IPS-15b (cell line): Measurements from ENCODE around the gene IPPK.

Source experiments
- H3K27me3 ChIP-seq: one replicate; pipeline ENCODE4 v1.6.1; 2013; ENCODE audit warnings: low read length; ENCODE audit not compliant: control insufficient read depth, insufficient read depth
- H3K36me3 ChIP-seq: one replicate; pipeline ENCODE4 v1.6.1; 2013; ENCODE audit warnings: low read length; ENCODE audit not compliant: control insufficient read depth, insufficient read depth
- H3K4me1 ChIP-seq: one replicate; pipeline ENCODE4 v1.6.1; 2013; ENCODE audit warnings: mild to moderate bottlenecking, low read length; ENCODE audit not compliant: control insufficient read depth, insufficient read depth
- H3K4me3 ChIP-seq: one replicate; pipeline ENCODE4 v1.5.1; 2013; ENCODE audit warnings: low read depth, low read length
- H3K9ac ChIP-seq: one replicate; pipeline ENCODE4 v1.6.1; 2013; ENCODE audit warnings: low read depth, mild to moderate bottlenecking, low read length
- H3K9me3 ChIP-seq: one replicate; pipeline ENCODE4 v1.6.1; 2013; ENCODE audit warnings: mild to moderate bottlenecking, low read length; ENCODE audit not compliant: control insufficient read depth, insufficient read depth

The IPPK gene

GRCh38 chr9:92669890-92670708, at the start of gene IPPK:
TSS of gene IPPK (minus strand) at chr9:92670131. CDS start at chr9:92669988, 143 bp downstream.
- Histone ChIP-seq H3K27me3 (no peaks in the 10 kb centered on the region), H3K9me3 (no peaks in the 10 kb centered on the region), H3K4me1 (peaks cover 2% of the 10 kb centered on the region), H3K9ac (peak within 1 kb of the TSS; percentile 97), H3K4me3 (peak within 1 kb of the TSS; percentile 100), H3K36me3 (no peaks in the 10 kb centered on the region)

GRCh38 chr9:92719028-92719647, 49.2 kb upstream of the IPPK start:
- Histone ChIP-seq H3K36me3 (peaks cover 77% of the 10 kb centered on the region), H3K9ac (no peak overlapping the region), H3K27me3 (no peaks in the 10 kb centered on the region), H3K4me1 (no peaks in the 10 kb centered on the region), H3K9me3 (no peaks in the 10 kb centered on the region), H3K4me3 (no peak overlapping the region)

- Histone ChIP-seq H3K27me3 (no peaks in the 10 kb centered on the region), H3K4me1 (no peaks in the 10 kb centered on the region), H3K9me3 (no peaks in the 10 kb centered on the region), H3K4me3 (no peak overlapping the region), H3K36me3 (peaks cover 83% of the 10 kb centered on the region), H3K9ac (no peak overlapping the region)
Measured at GRCh38 chr9:92718086-92719001, 48.4 kb upstream of the IPPK start.

GRCh38 chr9:92717201-92718085, 47.5 kb upstream of the IPPK start:
- H3K9ac ChIP-seq, result no peak overlapping the region
- H3K4me3 ChIP-seq, result no peak overlapping the region

GRCh38 chr9:92716557-92716956, 46.6 kb upstream of the IPPK start:
- Histone ChIP-seq H3K9ac (no peak overlapping the region), H3K4me3 (no peak overlapping the region), H3K4me1 (no peaks in the 10 kb centered on the region), H3K36me3 (peaks cover 74% of the 10 kb centered on the region), H3K27me3 (no peaks in the 10 kb centered on the region), H3K9me3 (no peaks in the 10 kb centered on the region)

More at GRCh38 chr9:92717201-92718085, 47.5 kb upstream of the IPPK start:
- Histone ChIP-seq H3K4me1 (no peaks in the 10 kb centered on the region), H3K9me3 (no peaks in the 10 kb centered on the region), H3K36me3 (peaks cover 82% of the 10 kb centered on the region), H3K27me3 (no peaks in the 10 kb centered on the region)

GRCh38 chr9:92715488-92716231, 45.7 kb upstream of the IPPK start:
- Histone ChIP-seq H3K27me3 (no peaks in the 10 kb centered on the region), H3K4me3 (no peak overlapping the region), H3K36me3 (peaks cover 72% of the 10 kb centered on the region), H3K9ac (no peak overlapping the region), H3K9me3 (no peaks in the 10 kb centered on the region), H3K4me1 (no peaks in the 10 kb centered on the region)

GRCh38 chr9:92714787-92715487, 45.0 kb upstream of the IPPK start:
- Histone ChIP-seq H3K9ac (no peak overlapping the region), H3K4me3 (no peak overlapping the region), H3K36me3 (peaks cover 65% of the 10 kb centered on the region), H3K9me3 (no peaks in the 10 kb centered on the region), H3K27me3 (no peaks in the 10 kb centered on the region), H3K4me1 (no peaks in the 10 kb centered on the region)

- Histone ChIP-seq H3K36me3 (peaks cover 56% of the 10 kb centered on the region), H3K27me3 (no peaks in the 10 kb centered on the region), H3K9me3 (no peaks in the 10 kb centered on the region), H3K4me3 (no peak overlapping the region), H3K4me1 (no peaks in the 10 kb centered on the region), H3K9ac (no peak overlapping the region)
Measured at GRCh38 chr9:92714016-92714415, 44.1 kb upstream of the IPPK start.

GRCh38 chr9:92713528-92713927, 43.6 kb upstream of the IPPK start:
- no peaks in the 10 kb centered on the region for H3K4me1 ChIP-seq
- H3K27me3 ChIP-seq, result no peaks in the 10 kb centered on the region
- H3K9me3 ChIP-seq, result no peaks in the 10 kb centered on the region
- H3K36me3 ChIP-seq, result peaks cover 51% of the 10 kb centered on the region
- H3K9ac ChIP-seq, result no peak overlapping the region
- H3K4me3 ChIP-seq, result no peak overlapping the region

GRCh38 chr9:92712767-92713166, 42.8 kb upstream of the IPPK start:
- Histone ChIP-seq H3K4me3 (no peak overlapping the region), H3K4me1 (no peaks in the 10 kb centered on the region), H3K9me3 (no peaks in the 10 kb centered on the region), H3K36me3 (peaks cover 43% of the 10 kb centered on the region), H3K27me3 (no peaks in the 10 kb centered on the region), H3K9ac (no peak overlapping the region)
